AG20443 (cell line): ENCODE results near the gene ZNF3.

Source experiments
- DNase-seq: peaks from one replicate; pipeline ENCODE4 v3.0.0; 2012; ENCODE audit warnings: low spot score, mixed read lengths

The ZNF3 gene

GRCh38 chr7:100109521-100110163 lies 28.1 kb upstream of the ZNF3 start:
- no peak for DNase-seq

GRCh38 chr7:100107890-100108289 lies 26.4 kb upstream of the ZNF3 start:
- DNase-seq, result no peak

- no peak for DNase-seq
Measured at GRCh38 chr7:100107125-100107737, 25.7 kb upstream of the ZNF3 start.

GRCh38 chr7:100106633-100107032 lies 25.1 kb upstream of the ZNF3 start:
- DNase-seq, result no peak

GRCh38 chr7:100105534-100105933 lies 24.0 kb upstream of the ZNF3 start:
- DNase-seq, result no peak

- DNase-seq, result peak; percentile 58
Measured at GRCh38 chr7:100102950-100103840, 21.7 kb upstream of the ZNF3 start.

- DNase-seq, result peak; percentile 97
Measured at GRCh38 chr7:100101016-100101862, 19.7 kb upstream of the ZNF3 start, which contains the start of the genes AP4M1 and MCM7. Gene AP4M1 (plus strand): TSS chr7:100101643. CDS start chr7:100101715, 72 bp downstream. Gene MCM7 (minus strand): TSS chr7:100101397. CDS start chr7:100101294, 103 bp downstream.

GRCh38 chr7:100100420-100101015 lies 19.0 kb upstream of the ZNF3 start:
- peak; percentile 95 for DNase-seq

GRCh38 chr7:100099452-100099851 lies 17.9 kb upstream of the ZNF3 start:
- DNase-seq, result no peak

GRCh38 chr7:100098913-100099312 lies 17.4 kb upstream of the ZNF3 start:
- no peak for DNase-seq

GRCh38 chr7:100095704-100096103 lies 14.2 kb upstream of the ZNF3 start:
- DNase-seq, result no peak

- no peak for DNase-seq
Measured at GRCh38 chr7:100095289-100095688, 13.8 kb upstream of the ZNF3 start.

- DNase-seq, result no peak
Measured at GRCh38 chr7:100093925-100094486, 12.5 kb upstream of the ZNF3 start.

- DNase-seq, result no peak
Measured at GRCh38 chr7:100093498-100093897, 12.0 kb upstream of the ZNF3 start.

GRCh38 chr7:100093054-100093453 lies 11.5 kb upstream of the ZNF3 start:
- no peak for DNase-seq

GRCh38 chr7:100091411-100092181 lies 10.1 kb upstream of the ZNF3 start:
- no peak for DNase-seq

- no peak for DNase-seq
Measured at GRCh38 chr7:100090527-100091410, 9.2 kb upstream of the ZNF3 start.

- DNase-seq, result no peak
Measured at GRCh38 chr7:100089458-100090196, 8.1 kb upstream of the ZNF3 start.
